A549 (cell line): ENCODE measurements around the gene CYP21A2. TPM values are rescaled to one million over a fixed set of nuclear protein-coding genes. Genes with fewer than 3 reads are reported as not detected.
A peak's percentile ranks its signal among the peaks of the same experiment; 100 is the strongest.

Source experiments
- ATAC-seq, 2 experiments: fragments of 200-7000 bp in 1 of 2; fragments of >200 bp in 1 of 2; cut with Nextera tagmentation in 1 of 2; cut with Tn5 transposase in 1 of 2; 3 replicates each; pipeline versions ENCODE4 v1.8.0 to v1.9.1; 2018 to 2020; ENCODE audit warnings: mild to moderate bottlenecking in 1 of 2, moderate library complexity in 1 of 2
- CTCF ChIA-PET: fragments of 300-600 bp; sonication (Branson Sonifier 250); formaldehyde crosslinking; extraction: SDS; loops from one replicate; lab custom pipeline; 2021; ENCODE audit warnings: antibody characterized with exemption, inconsistent platforms; lab: Yijun Ruan, JAX
- POLR2A ChIA-PET: fragments of 350-600 bp; formaldehyde crosslinking; extraction: SDS; loops from one replicate; lab custom pipeline; 2021; ENCODE audit warnings: antibody characterized with exemption, inconsistent platforms; lab: Yijun Ruan, JAX
- DNase-seq, 2 experiments: peaks; one replicate each; pipeline versions ENCODE4 v3.0.0 to v3.0.0-alpha.2; 2011 to 2016; ENCODE audit warnings: low read depth in 1 of 2, low spot score in 1 of 2
- FAIRE-seq: peaks from 2 replicates; lab custom pipeline; 2011; peaks lifted over from hg19 to GRCh38; lab: Jason Lieb, UNC
- H3K27ac ChIP-seq, 2 experiments: fragments of >200 bp; sonication (Bioruptor Twin); formaldehyde crosslinking; 3 replicates each; pipeline ENCODE4 v1.5.1; 2016 to 2017
- H3K4me1 ChIP-seq: fragments of >200 bp; sonication (Bioruptor Twin); formaldehyde crosslinking; 3 replicates; pipeline ENCODE4 v1.6.1; 2016
- H3K4me2 ChIP-seq: fragments of >200 bp; sonication (Bioruptor Twin); formaldehyde crosslinking; 3 replicates; pipeline ENCODE4 v1.6.1; 2016
- H3K4me3 ChIP-seq: fragments of >200 bp; sonication (Bioruptor Twin); formaldehyde crosslinking; 3 replicates; pipeline ENCODE4 v1.5.1; 2016
- H3K9me3 ChIP-seq: fragments of >200 bp; sonication (Bioruptor Twin); formaldehyde crosslinking; 3 replicates; pipeline ENCODE4 v1.6.1; 2016
- BHLHE40 ChIP-seq: IDR thresholded peaks from 2 replicates; pipeline ENCODE4 v1.6.1; 2012; ENCODE audit warnings: low read depth, low read length, inconsistent platforms
- CHD4 ChIP-seq: fragments of 200-600 bp; sonication (generic); IDR thresholded peaks from 2 replicates; pipeline ENCODE4 v1.6.1; 2016; ENCODE audit warnings: antibody characterized with exemption, mild to moderate bottlenecking, borderline replicate concordance
- CTCF ChIP-seq: fragments of >200 bp; sonication (Bioruptor Twin); formaldehyde crosslinking; IDR thresholded peaks from 3 replicates; pipeline ENCODE4 v1.5.1; 2016
- E2F6 ChIP-seq: IDR thresholded peaks from 2 replicates; pipeline ENCODE4 v1.6.1; 2012; ENCODE audit warnings: low read depth, borderline replicate concordance
- EHMT2 ChIP-seq: fragments of 200-600 bp; sonication (generic); IDR thresholded peaks from 2 replicates; pipeline ENCODE4 v1.6.1; 2016; ENCODE audit warnings: antibody characterized with exemption, low read depth, mild to moderate bottlenecking, moderate library complexity
- FOSL2 ChIP-seq, 2 experiments: fragments of 450-650 bp in 1 of 2; fragments of >200 bp in 1 of 2; sonication (Bioruptor Twin) in 1 of 2; formaldehyde crosslinking; IDR thresholded peaks; 2 replicates each; pipeline versions ENCODE4 v1.5.0 to v1.6.1; 2016 to 2020; ENCODE audit warnings: mild to moderate bottlenecking in 1 of 2, moderate library complexity in 1 of 2
- HDAC2 ChIP-seq: fragments of 200-600 bp; sonication (generic); IDR thresholded peaks from 2 replicates; pipeline ENCODE4 v1.6.1; 2016
- HES2 ChIP-seq: fragments of >200 bp; sonication (Bioruptor Twin); formaldehyde crosslinking; IDR thresholded peaks from 2 replicates; pipeline ENCODE4 v1.6.1; 2016
- KDM5A ChIP-seq: fragments of 200-600 bp; sonication (generic); IDR thresholded peaks from 2 replicates; pipeline ENCODE4 v1.6.1; 2016; ENCODE audit warnings: antibody characterized with exemption, mild to moderate bottlenecking
- NFE2L2 ChIP-seq: fragments of 150-350 bp; conservative IDR thresholded peaks from 2 replicates; pipeline ENCODE4 v1.6.1; 2014; ENCODE audit warnings: low read length
- PBX3 ChIP-seq: IDR thresholded peaks from 2 replicates; pipeline ENCODE4 v1.6.1; 2012
- POLR2A ChIP-seq: IDR thresholded peaks from 2 replicates; pipeline ENCODE4 v1.6.1; 2012; ENCODE audit warnings: mild to moderate bottlenecking, low read length
- RCOR1 ChIP-seq: fragments of 150-350 bp; IDR thresholded peaks from 2 replicates; pipeline ENCODE4 v1.6.1; 2014; ENCODE audit warnings: antibody characterized with exemption, low read length, low read depth
- REST ChIP-seq: fragments of 200-600 bp; sonication (generic); IDR thresholded peaks from 2 replicates; pipeline ENCODE4 v1.6.1; 2016; ENCODE audit warnings: antibody characterized with exemption, mild to moderate bottlenecking, moderate library complexity
- SMC3 ChIP-seq: fragments of >200 bp; sonication (Bioruptor Twin); formaldehyde crosslinking; IDR thresholded peaks from 3 replicates; pipeline ENCODE4 v1.6.1; 2018; ENCODE audit warnings: inconsistent platforms
- USF2 ChIP-seq: fragments of 450-650 bp; IDR thresholded peaks from 2 replicates; pipeline ENCODE4 v1.6.1; 2014; ENCODE audit warnings: antibody characterized with exemption
- ZFP36 ChIP-seq: fragments of 450-650 bp; IDR thresholded peaks from 2 replicates; pipeline ENCODE4 v1.6.1; 2014; ENCODE audit warnings: borderline replicate concordance; ENCODE audit not compliant: partially characterized antibody
- ZNF302 ChIP-seq: fragments of 250-450 bp; sonication (Bioruptor Pico); IDR thresholded peaks from 2 replicates; pipeline ENCODE4 v1.9.0; 2021; ENCODE audit warnings: inconsistent platforms, mild to moderate bottlenecking, moderate library complexity
- WGBS: methylation state at CpG from one replicate; pipeline ENCODE4 v1.1.6; 2017; ENCODE audit errors: missing lambda C conversion rate; 5-methylcytosine and 5-hydroxymethylcytosine counted together
- polyA plus RNA-seq, 4 experiments: library from polyadenylated mRNA; depleted of rRNA in 3 of 4; stranded (reverse); fragments of >200 nt; fragmentation: RNase III in 1 of 4; extraction: RNeasy Plus Mini Kit Qiagen cat#74134 plus additional on column Dnase treatment in 1 of 4; gene quantifications; 2 replicates in 3 of 4; 3 replicates in 1 of 4; pipeline ENCODE4 v1.2.3, GENCODE V29; 2011 to 2017

The CYP21A2 gene
- polyA plus RNA-seq, 2 of the 4 experiments (the other 2 are of a cell fraction) = not detected

- Histone ChIP-seq H3K4me3 (no peak overlapping the region), H3K9me3 (no peaks in the 10 kb centered on the region), H3K27ac (no peak overlapping the region), H3K4me2 (no peak overlapping the region), H3K4me1 (peaks cover 7% of the 10 kb centered on the region; the same call in 1 of the 3 replicates)
- 70% methylated on average over 6 of the region's 7 CpGs for WGBS
- no peak for TF ChIP-seq NFE2L2
- FAIRE-seq (no peak), DNase-seq (no peak), ATAC-seq (no peak)
- ChIA-PET POLR2A (no interaction called here), CTCF (interaction anchor here (0.9 to 1.6 kb wide), 2 partner anchors 31 to 75 kb away, joined by 3 to 5 read pairs; no protein-coding TSS in a partner anchor)
These were observed 41.5 kb downstream of the CYP21A2 start for GRCh38 chr6:32079566-32080290.

- no peak overlapping the region for H3K4me2 ChIP-seq
- CTCF ChIA-PET = interaction anchor here (2.3 kb wide), 1 partner anchor 37 kb away, joined by 11 read pairs; no protein-coding TSS in a partner anchor
- ATAC-seq = no peak
- H3K27ac ChIP-seq = no peak overlapping the region
- no peak for FAIRE-seq
- WGBS = 52% methylated on average over 10 of the region's 22 CpGs
- POLR2A ChIA-PET = no interaction called here
- DNase-seq = no peak
- H3K4me1 ChIP-seq = peaks cover 7% of the 10 kb centered on the region; the same call in 1 of the 3 replicates
- H3K4me3 ChIP-seq = no peak overlapping the region
- no peaks in the 10 kb centered on the region for H3K9me3 ChIP-seq
- TF ChIP-seq USF2 (no peak), HES2 (no peak), ZFP36 (no peak), CHD4 (no peak), FOSL2 (IDR thresholded peaks at IDR 0.05) (no peak), FOSL2 (CRISPR knock-in tag; IDR thresholded peaks at IDR 0.05) (0 out of 2 replicates have a peak, but pooled peaks have one; percentile 9)
These were observed 43.2 kb downstream of the CYP21A2 start for GRCh38 chr6:32081168-32081990.

- TF ChIP-seq PBX3 = no peak
- TF ChIP-seq ZNF302 = no peak
- TF ChIP-seq HDAC2 = no peak
- no peak for TF ChIP-seq RCOR1
- no peak for TF ChIP-seq REST
- TF ChIP-seq KDM5A = no peak
- no peak for TF ChIP-seq BHLHE40
- no peak for TF ChIP-seq EHMT2
- no peak for TF ChIP-seq SMC3
- no peak for TF ChIP-seq POLR2A
- TF ChIP-seq CTCF = no peak
- no peak for TF ChIP-seq E2F6
- Histone ChIP-seq H3K4me1 (peaks cover 7% of the 10 kb centered on the region; the same call in 1 of the 3 replicates), H3K27ac (no peak overlapping the region), H3K4me2 (no peak overlapping the region), H3K4me3 (no peak overlapping the region), H3K9me3 (no peaks in the 10 kb centered on the region)
- POLR2A ChIA-PET = no interaction called here
- DNase-seq (no peak), FAIRE-seq (no peak), ATAC-seq (no peak)
- WGBS = 69% methylated on average over 6 of the region's 6 CpGs
- CTCF ChIA-PET = interaction anchor here (2.3 kb wide), 1 partner anchor 36 kb away, joined by 11 read pairs; no protein-coding TSS in a partner anchor
These were observed 44.3 kb downstream of the CYP21A2 start for GRCh38 chr6:32082478-32082877.
